Osteoblast (primary cell): ENCODE data around the gene HMGN2. TPM values are rescaled to one million over a fixed set of nuclear protein-coding genes. Genes with fewer than 3 reads are reported as not detected.

Source experiments
- DNase-seq: peaks from one replicate; pipeline ENCODE4 v3.0.0; 2011; ENCODE audit warnings: low spot score, mixed read lengths; ENCODE audit not compliant: insufficient read length; ENCODE audit errors: missing footprints
- H2AFZ ChIP-seq: 2 replicates; pipeline ENCODE4 v1.6.0; 2011; ENCODE audit warnings: mild to moderate bottlenecking, low read length
- H3K27ac ChIP-seq: 2 replicates; pipeline ENCODE4 v1.5.1; 2011; ENCODE audit warnings: mild to moderate bottlenecking, low read depth, low read length, moderate library complexity
- H3K27me3 ChIP-seq: 2 replicates; pipeline ENCODE4 v1.6.0; 2012; ENCODE audit warnings: mild to moderate bottlenecking, control low read depth, inconsistent platforms, low read length, moderate library complexity; ENCODE audit not compliant: insufficient read depth
- H3K36me3 ChIP-seq: 2 replicates; pipeline ENCODE4 v1.5.1; 2011; ENCODE audit warnings: mild to moderate bottlenecking, low read length, control low read depth, moderate library complexity; ENCODE audit not compliant: insufficient read depth
- H3K4me1 ChIP-seq: 2 replicates; pipeline ENCODE4 v1.5.1; 2011; ENCODE audit warnings: mild to moderate bottlenecking, low read length, control low read depth, moderate library complexity; ENCODE audit not compliant: insufficient read depth
- H3K4me2 ChIP-seq: 2 replicates; pipeline ENCODE4 v1.6.0; 2011; ENCODE audit warnings: mild to moderate bottlenecking, low read length; ENCODE audit not compliant: insufficient read depth
- H3K4me3 ChIP-seq: fragments of 200-600 bp; sonication (generic); 3 replicates; pipeline ENCODE4 v1.5.1; 2012; ENCODE audit warnings: mild to moderate bottlenecking, low read length, inconsistent platforms; ENCODE audit not compliant: insufficient read depth
- H3K79me2 ChIP-seq: 2 replicates; pipeline ENCODE4 v1.6.0; 2012; ENCODE audit warnings: mild to moderate bottlenecking, low read length, control low read depth, inconsistent platforms; ENCODE audit not compliant: insufficient read depth
- H3K9me3 ChIP-seq: 2 replicates; pipeline ENCODE4 v1.5.1; 2011; ENCODE audit warnings: low read depth, low read length, control low read depth
- H4K20me1 ChIP-seq: 2 replicates; pipeline ENCODE4 v1.6.0; 2012; ENCODE audit warnings: mild to moderate bottlenecking, low read length, control low read depth; ENCODE audit not compliant: insufficient read depth
- CTCF ChIP-seq: IDR thresholded peaks from 2 replicates; pipeline ENCODE4 v1.5.1; 2011; ENCODE audit warnings: mild to moderate bottlenecking, low read depth, low read length, moderate library complexity; ENCODE audit errors: extremely low read depth
- total RNA-seq: library from RNA; depleted of rRNA; stranded (reverse); fragments of >200 nt; gene quantifications from 2 replicates; pipeline ENCODE4 v1.2.3, GENCODE V29; 2012

HMGN2 gene
- total RNA-seq, 1 donor: 181 TPM

GRCh38 chr1:26468911-26469310 is 3.3 kb upstream of the HMGN2 start:
- Histone ChIP-seq H3K4me1 (peaks cover 24% of the 10 kb centered on the region), H4K20me1 (peaks cover 51% of the 10 kb centered on the region), H3K36me3 (peaks cover 64% of the 10 kb centered on the region), H3K9me3 (no peaks in the 10 kb centered on the region), H3K79me2 (peaks cover 10% of the 10 kb centered on the region), H3K4me3 (no peak overlapping the region), H3K27ac (no peak overlapping the region), H3K4me2 (no peak overlapping the region), H3K27me3 (no peaks in the 10 kb centered on the region), H2AFZ (no peak overlapping the region)
- TF ChIP-seq CTCF: no peak
- no peak for DNase-seq

GRCh38 chr1:26469558-26469957 is 2.7 kb upstream of the HMGN2 start:
- Histone ChIP-seq H3K79me2 (peaks cover 16% of the 10 kb centered on the region), H3K4me2 (no peak overlapping the region), H3K9me3 (no peaks in the 10 kb centered on the region), H3K36me3 (peaks cover 65% of the 10 kb centered on the region), H2AFZ (no peak overlapping the region), H3K4me1 (peaks cover 30% of the 10 kb centered on the region), H3K27ac (no peak overlapping the region), H3K27me3 (no peaks in the 10 kb centered on the region), H4K20me1 (peaks cover 58% of the 10 kb centered on the region), H3K4me3 (no peak overlapping the region)
- no peak for DNase-seq
- no peak for TF ChIP-seq CTCF

GRCh38 chr1:26470878-26471497 is 1.3 kb upstream of the HMGN2 start:
- Histone ChIP-seq H3K9me3 (no peaks in the 10 kb centered on the region), H4K20me1 (peaks cover 61% of the 10 kb centered on the region), H3K4me3 (peak overlapping the region; percentile 87), H3K4me1 (peaks cover 34% of the 10 kb centered on the region), H3K27ac (no peak overlapping the region), H3K36me3 (peaks cover 57% of the 10 kb centered on the region), H3K79me2 (peaks cover 21% of the 10 kb centered on the region), H3K27me3 (no peaks in the 10 kb centered on the region), H3K4me2 (peak overlapping the region; percentile 93), H2AFZ (no peak overlapping the region)
- peak; percentile 39 for DNase-seq
- no peak for TF ChIP-seq CTCF

- no peaks in the 10 kb centered on the region for H3K9me3 ChIP-seq
- H3K27ac ChIP-seq: peak overlapping the region; percentile 28
- H3K4me1 ChIP-seq: peaks cover 34% of the 10 kb centered on the region
- peak overlapping the region; percentile 87 for H3K4me3 ChIP-seq
- peaks cover 58% of the 10 kb centered on the region for H4K20me1 ChIP-seq
- H3K36me3 ChIP-seq: peaks cover 57% of the 10 kb centered on the region
- H3K79me2 ChIP-seq: peaks cover 21% of the 10 kb centered on the region
- TF ChIP-seq CTCF: no peak
- H3K4me2 ChIP-seq: peak overlapping the region; percentile 93
- H3K27me3 ChIP-seq: no peaks in the 10 kb centered on the region
- H2AFZ ChIP-seq: no peak overlapping the region
- DNase-seq: peak; percentile 87
Observed at GRCh38 chr1:26471498-26472319, 531 bp upstream of the HMGN2 start.
